ENCODE results near the gene CFDP1. TPM values are rescaled to one million over a fixed set of nuclear protein-coding genes. Genes with fewer than 3 reads are reported as not detected.
"Not testable (repeated sequence)": the region's sequence is repeated elsewhere in the genome, so short reads cannot be mapped to it uniquely, and the experiment has no call there.

CFDP1 gene
- total RNA-seq, 1 experiment from 2014 or later, result 32.1 TPM

- DNase-seq (no peak), ATAC-seq (no peak)
- H3K79me2 ChIP-seq (ENCODE audit: low read length), result peaks cover 99% of the 10 kb centered on the region
- peaks cover 17% of the 10 kb centered on the region for H4K20me1 ChIP-seq (ENCODE audit: low read length)
- H3K9ac ChIP-seq (ENCODE audit: low read length), result no peak overlapping the region
- TF ChIP-seq CTCF (conservative IDR thresholded peaks at IDR 0.05; ENCODE audit: low read depth, low read length), result no peak
- no peak for TF ChIP-seq EZH2phosphoT487 (IDR thresholded peaks at IDR 0.05; ENCODE audit: borderline replicate concordance, low read length)
- ChIA-PET CTCF (no interaction called here), POLR2A (ENCODE audit: unreplicated experiment) (no interaction called here)
- H3K9me3 ChIP-seq (ENCODE audit: low read length), result no peaks in the 10 kb centered on the region
- BruUV-seq (replicated peaks), result no TSS peak
- H3K9me2 ChIP-seq (replicated peaks; ENCODE audit: low read length), result no peaks in the 10 kb centered on the region
- no peak overlapping the region for H2AFZ ChIP-seq (ENCODE audit: low read length)
- no peak overlapping the region for H3K4me3 ChIP-seq (ENCODE audit: low read length)
- no peak overlapping the region for H3K4me2 ChIP-seq (ENCODE audit: low read length)
- peaks cover 11% of the 10 kb centered on the region; the same call in 1 of the 2 replicates for H3K4me1 ChIP-seq (ENCODE audit: insufficient read depth, low read length)
- no peaks in the 10 kb centered on the region for H3K36me3 ChIP-seq (ENCODE audit: low read depth, low read length)
- no peaks in the 10 kb centered on the region for H3K27me3 ChIP-seq (ENCODE audit: low read length)
- H3K27ac ChIP-seq (ENCODE audit: low read length), result no peak overlapping the region
- intact Hi-C loops (cut with micrococcal nuclease), result no loop called here
- H3F3A ChIP-seq (ENCODE audit: low read length, unreplicated experiment), result no peaks in the 10 kb centered on the region
Observed at GRCh38 chr16:75457485-75458021, 24.2 kb upstream of the CFDP1 start.

- DNase-seq, result no peak
- no peak overlapping the region for H3K27ac ChIP-seq (ENCODE audit: low read length)
- no peaks in the 10 kb centered on the region for H3K9me3 ChIP-seq (ENCODE audit: low read length)
- ATAC-seq, result no peak
- no TSS peak for BruUV-seq (replicated peaks)
- no peak overlapping the region for H3K9ac ChIP-seq (ENCODE audit: low read length)
- no peak overlapping the region for H3K4me2 ChIP-seq (ENCODE audit: low read length)
- H3K36me3 ChIP-seq (ENCODE audit: low read depth, low read length), result no peaks in the 10 kb centered on the region
- intact Hi-C loops (cut with micrococcal nuclease), result no loop called here
- H4K20me1 ChIP-seq (ENCODE audit: low read length), result peaks cover 16% of the 10 kb centered on the region
- H3K27me3 ChIP-seq (ENCODE audit: low read length), result no peaks in the 10 kb centered on the region
- peaks cover 98% of the 10 kb centered on the region for H3K79me2 ChIP-seq (ENCODE audit: low read length)
- TF ChIP-seq CTCF (conservative IDR thresholded peaks at IDR 0.05; ENCODE audit: low read depth, low read length) (no peak), EZH2phosphoT487 (IDR thresholded peaks at IDR 0.05; ENCODE audit: borderline replicate concordance, low read length) (no peak), EZH2 (IDR thresholded peaks at IDR 0.05; ENCODE audit: low read length, unreplicated experiment) (no peak)
- no peak overlapping the region for H2AFZ ChIP-seq (ENCODE audit: low read length)
- H3F3A ChIP-seq (ENCODE audit: low read length, unreplicated experiment), result no peaks in the 10 kb centered on the region
- CTCF ChIA-PET, result no interaction called here
- no peak overlapping the region for H3K4me3 ChIP-seq (ENCODE audit: low read length)
- peaks cover 5% of the 10 kb centered on the region; the same call in 1 of the 2 replicates for H3K4me1 ChIP-seq (ENCODE audit: insufficient read depth, low read length)
- POLR2A ChIA-PET (ENCODE audit: unreplicated experiment), result no interaction called here
- H3K9me2 ChIP-seq (replicated peaks; ENCODE audit: low read length), result no peaks in the 10 kb centered on the region
Observed at GRCh38 chr16:75456971-75457370, 23.7 kb upstream of the CFDP1 start.

- H3F3A ChIP-seq (ENCODE audit: low read length, unreplicated experiment); H3K9ac ChIP-seq (ENCODE audit: low read length); intact Hi-C loops (cut with micrococcal nuclease); BruUV-seq (replicated peaks); H3K36me3 ChIP-seq (ENCODE audit: low read depth, low read length); H2AFZ ChIP-seq (ENCODE audit: low read length); H3K4me2 ChIP-seq (ENCODE audit: low read length); H3K27me3 ChIP-seq (ENCODE audit: low read length); POLR2A ChIA-PET (ENCODE audit: unreplicated experiment); CTCF ChIA-PET; ATAC-seq; H3K4me1 ChIP-seq (ENCODE audit: insufficient read depth, low read length); H3K27ac ChIP-seq (ENCODE audit: low read length); DNase-seq; H3K4me3 ChIP-seq (ENCODE audit: low read length); H3K9me3 ChIP-seq (ENCODE audit: low read length); H3K9me2 ChIP-seq (replicated peaks; ENCODE audit: low read length): not testable (repeated sequence)
- peaks cover 96% of the 10 kb centered on the region for H3K79me2 ChIP-seq (ENCODE audit: low read length)
- peaks cover 11% of the 10 kb centered on the region for H4K20me1 ChIP-seq (ENCODE audit: low read length)
Observed at GRCh38 chr16:75456486-75456885, 23.2 kb upstream of the CFDP1 start.

Measured in PC-3 (cell line).